ENCODE measurements around the gene FHL1. TPM values are rescaled to one million over a fixed set of nuclear protein-coding genes. Genes with fewer than 3 reads are reported as not detected.

FHL1 gene
- total RNA-seq, 4 donors from 2014 or later: 64.1 to 225 (median 86.5) TPM

DNA sequence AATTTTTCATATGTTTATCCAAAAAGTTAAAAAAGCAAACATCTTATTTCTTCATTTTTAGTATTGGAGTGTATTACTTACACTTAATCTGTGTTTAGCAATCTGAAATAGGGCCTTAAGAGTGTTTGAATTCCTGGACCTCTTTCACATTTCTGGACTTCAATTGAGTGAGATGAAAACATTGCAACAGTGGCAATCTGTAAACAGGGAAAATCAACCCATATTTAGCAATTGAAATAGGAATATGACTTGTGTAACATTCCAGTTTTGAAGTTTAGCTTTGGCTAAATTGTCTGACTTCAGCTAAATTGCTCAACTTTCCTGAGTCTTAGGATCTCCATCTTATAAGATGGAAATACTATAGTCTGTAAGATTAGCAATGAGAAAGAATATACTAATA lies 34.6 kb upstream of the FHL1 start:
- H3K4me1 ChIP-seq: no peaks in the 10 kb centered on the region
- no peak overlapping the region for H3K27ac ChIP-seq
- DNase-seq (ENCODE audit: low spot score in 2 of 2): no peak
- H3K27me3 ChIP-seq: no peaks in the 10 kb centered on the region
- no peak overlapping the region for H3K4me3 ChIP-seq
- TF ChIP-seq POLR2AphosphoS5 (IDR thresholded peaks at IDR 0.05): no peak
- TF ChIP-seq POLR2A (IDR thresholded peaks at IDR 0.05): no peak
- no peaks in the 10 kb centered on the region for H3K36me3 ChIP-seq
- H3K9me3 ChIP-seq: no peaks in the 10 kb centered on the region

DNA sequence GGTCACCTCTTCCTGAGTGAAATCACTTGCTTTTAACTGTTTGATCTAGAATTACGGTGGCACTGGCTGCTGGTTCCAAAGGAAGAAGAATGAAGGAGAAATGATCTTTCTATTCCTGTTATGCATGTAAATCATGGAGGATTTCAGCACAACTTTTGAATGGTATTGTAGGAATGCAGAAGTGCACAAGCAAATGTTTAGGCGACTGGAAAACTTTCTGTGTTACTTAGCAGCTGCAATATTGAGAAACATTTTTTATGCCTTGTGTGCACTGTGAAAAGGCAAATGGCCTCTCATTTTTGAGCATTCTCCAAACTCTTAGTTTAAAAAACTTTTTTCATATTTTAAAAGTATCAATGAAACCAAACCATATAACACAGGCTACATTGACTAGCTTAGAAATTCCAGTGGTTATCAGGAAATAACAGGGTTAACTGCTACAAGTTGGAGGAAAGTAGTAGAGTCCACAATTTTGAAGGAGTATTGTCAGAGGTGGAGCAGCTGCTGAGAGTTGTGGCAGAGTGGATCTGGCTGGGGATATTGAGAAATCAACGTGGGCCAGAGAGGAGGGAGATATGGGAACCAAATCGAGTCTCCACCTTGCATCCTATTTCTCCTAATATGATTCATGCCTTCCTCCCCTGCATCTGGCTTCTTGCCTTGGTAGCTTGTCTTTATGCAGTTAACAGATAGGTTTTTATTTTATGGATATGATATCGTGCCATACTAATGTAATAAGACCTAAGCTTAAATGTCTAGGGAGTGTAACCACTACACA lies 32.0 kb upstream of the FHL1 start:
- H3K27me3 ChIP-seq: no peaks in the 10 kb centered on the region
- no peak for DNase-seq (ENCODE audit: low spot score in 2 of 2)
- no peaks in the 10 kb centered on the region for H3K36me3 ChIP-seq
- WGBS: 46% methylated on average over 5 of the region's 5 CpGs
- no peaks in the 10 kb centered on the region for H3K9me3 ChIP-seq
- H3K4me3 ChIP-seq: no peak overlapping the region
- no peak overlapping the region for H3K27ac ChIP-seq
- TF ChIP-seq EP300 (IDR thresholded peaks at IDR 0.05) (no peak), POLR2AphosphoS5 (IDR thresholded peaks at IDR 0.05) (no peak), CTCF (IDR thresholded peaks at IDR 0.05) (no peak), POLR2A (IDR thresholded peaks at IDR 0.05) (no peak)
- no peaks in the 10 kb centered on the region for H3K4me1 ChIP-seq

- Histone ChIP-seq H3K4me3 (no peak overlapping the region), H3K27me3 (no peaks in the 10 kb centered on the region), H3K36me3 (no peaks in the 10 kb centered on the region), H3K4me1 (no peaks in the 10 kb centered on the region), H3K27ac (no peak overlapping the region), H3K9me3 (no peaks in the 10 kb centered on the region)
- no peak for TF ChIP-seq POLR2AphosphoS5 (IDR thresholded peaks at IDR 0.05)
- no peak for TF ChIP-seq CTCF (IDR thresholded peaks at IDR 0.05)
- TF ChIP-seq EP300 (IDR thresholded peaks at IDR 0.05): no peak
- no peak for TF ChIP-seq POLR2A (IDR thresholded peaks at IDR 0.05)
- no peak for DNase-seq (ENCODE audit: low spot score in 2 of 2)
- WGBS: 61% methylated on average over 3 of the region's 3 CpGs
Measured at GRCh38 chrX:136115904-136116297, 31.4 kb upstream of the FHL1 start.

DNA sequence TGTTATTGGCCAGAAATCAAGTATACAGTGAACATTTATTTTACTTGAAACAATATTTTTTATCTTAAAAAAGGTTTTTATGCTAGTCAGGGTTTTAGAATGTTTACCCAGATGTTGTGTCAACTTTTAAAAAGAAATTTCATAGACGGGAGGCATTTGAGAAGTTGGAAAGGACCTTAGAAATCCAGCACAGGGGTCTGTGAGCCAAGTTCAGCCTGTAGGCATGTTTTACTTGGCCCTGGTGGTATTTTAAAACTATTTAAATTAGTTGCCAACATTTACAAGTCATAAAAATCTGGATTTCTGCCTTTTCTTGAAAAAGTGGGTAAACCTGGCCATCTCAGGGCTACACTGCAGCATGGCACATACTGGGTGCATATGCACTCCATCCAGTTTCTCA lies 25.5 kb upstream of the FHL1 start:
- Histone ChIP-seq H3K9me3 (no peaks in the 10 kb centered on the region), H3K4me1 (no peaks in the 10 kb centered on the region), H3K4me3 (no peak overlapping the region), H3K36me3 (no peaks in the 10 kb centered on the region), H3K27me3 (no peaks in the 10 kb centered on the region), H3K27ac (no peak overlapping the region)
- TF ChIP-seq EP300 (IDR thresholded peaks at IDR 0.05) (no peak), CTCF (IDR thresholded peaks at IDR 0.05) (no peak), POLR2AphosphoS5 (IDR thresholded peaks at IDR 0.05) (no peak), POLR2A (IDR thresholded peaks at IDR 0.05) (no peak)
- DNase-seq (ENCODE audit: low spot score in 2 of 2): no peak
- WGBS: 44% methylated on average over 1 of the region's 1 CpG

GRCh38 chrX:136122207-136122606 lies 25.1 kb upstream of the FHL1 start:
- Histone ChIP-seq H3K9me3 (no peaks in the 10 kb centered on the region), H3K27me3 (no peaks in the 10 kb centered on the region), H3K4me3 (no peak overlapping the region), H3K36me3 (no peaks in the 10 kb centered on the region), H3K27ac (no peak overlapping the region), H3K4me1 (no peaks in the 10 kb centered on the region)
- DNase-seq (ENCODE audit: low spot score in 2 of 2): no peak
- WGBS: 80% methylated on average over 2 of the region's 2 CpGs
- no peak for TF ChIP-seq POLR2A (IDR thresholded peaks at IDR 0.05)

GRCh38 chrX:136125106-136125505 lies 22.2 kb upstream of the FHL1 start:
- WGBS: 81% methylated on average over 8 of the region's 11 CpGs
- H3K27me3 ChIP-seq: no peaks in the 10 kb centered on the region
- TF ChIP-seq CTCF (IDR thresholded peaks at IDR 0.05) (no peak), POLR2A (IDR thresholded peaks at IDR 0.05) (no peak), EP300 (IDR thresholded peaks at IDR 0.05) (no peak), POLR2AphosphoS5 (IDR thresholded peaks at IDR 0.05) (no peak)
- H3K4me3 ChIP-seq: no peak overlapping the region
- no peak for DNase-seq (ENCODE audit: low spot score in 2 of 2)
- no peaks in the 10 kb centered on the region for H3K36me3 ChIP-seq
- H3K4me1 ChIP-seq: no peaks in the 10 kb centered on the region
- no peaks in the 10 kb centered on the region for H3K9me3 ChIP-seq
- H3K27ac ChIP-seq: no peak overlapping the region

Measured in suprapubic skin (tissue), 4 donors.